GM23338 (cell line): ENCODE results near the gene RBFOX1. TPM values are rescaled to one million over a fixed set of nuclear protein-coding genes. Genes with fewer than 3 reads are reported as not detected.

Experiments
- ATAC-seq: fragments of 200-7000 bp; cut with Tn5 transposase; 3 replicates; pipeline ENCODE4 v1.9.1; 2020
- DNase-seq: peaks from one replicate; pipeline ENCODE4 v3.0.0-alpha.2; 2015; ENCODE audit warnings: low spot score
- H2AFZ ChIP-seq: fragments of 200-600 bp; sonication (generic); 2 replicates; pipeline ENCODE4 v1.8.0; 2016; ENCODE audit warnings: antibody characterized with exemption, mild to moderate bottlenecking, moderate library complexity
- H3F3A ChIP-seq: fragments of 200-600 bp; sonication (generic); replicated peaks from 2 replicates; pipeline ENCODE4 v1.8.0; 2017; ENCODE audit warnings: antibody characterized with exemption, mixed run types, low read depth
- H3K27ac ChIP-seq: fragments of 200-600 bp; sonication (generic); 2 replicates; pipeline ENCODE4 v1.6.1; 2016; ENCODE audit warnings: low read depth
- H3K27me3 ChIP-seq: fragments of 200-600 bp; sonication (generic); 2 replicates; pipeline ENCODE4 v1.8.0; 2016; ENCODE audit warnings: mild to moderate bottlenecking, mixed run types, moderate library complexity; ENCODE audit not compliant: insufficient read depth
- H3K36me3 ChIP-seq: fragments of 200-600 bp; sonication (generic); 2 replicates; pipeline ENCODE4 v1.8.0; 2016; ENCODE audit warnings: mild to moderate bottlenecking; ENCODE audit not compliant: insufficient read depth
- H3K4me1 ChIP-seq: fragments of 200-600 bp; sonication (generic); 2 replicates; pipeline ENCODE4 v1.8.0; 2016; ENCODE audit warnings: mild to moderate bottlenecking, moderate library complexity; ENCODE audit not compliant: insufficient read depth
- H3K4me2 ChIP-seq: fragments of 200-600 bp; sonication (generic); 2 replicates; pipeline ENCODE4 v1.7.1; 2017; ENCODE audit warnings: mixed run types
- H3K4me3 ChIP-seq: fragments of 200-600 bp; sonication (generic); 2 replicates; pipeline ENCODE4 v1.6.1; 2016; ENCODE audit warnings: mixed run types
- H3K79me2 ChIP-seq: fragments of 200-600 bp; sonication (generic); replicated peaks from 2 replicates; pipeline ENCODE4 v1.8.0; 2017; ENCODE audit warnings: mild to moderate bottlenecking; ENCODE audit not compliant: insufficient read depth
- H3K9me2 ChIP-seq: fragments of 200-600 bp; sonication (generic); 2 replicates; pipeline ENCODE4 v1.8.0; 2017; ENCODE audit not compliant: insufficient read depth
- H4K20me1 ChIP-seq: fragments of 200-600 bp; sonication (generic); replicated peaks from 2 replicates; pipeline ENCODE4 v1.8.0; 2017; ENCODE audit warnings: mild to moderate bottlenecking; ENCODE audit not compliant: insufficient read depth
- H3K27ac Mint-ChIP-seq: 2 replicates; pipeline ENCODE4 v1.8.0; 2020; ENCODE audit warnings: inconsistent platforms, mild to moderate bottlenecking, moderate library complexity, mixed read lengths
- H3K27me3 Mint-ChIP-seq: 3 replicates; pipeline ENCODE4 v1.8.0; 2022; ENCODE audit warnings: low read depth, mild to moderate bottlenecking, moderate library complexity, mixed read lengths, inconsistent platforms; ENCODE audit not compliant: insufficient read depth, poor library complexity
- H3K36me3 Mint-ChIP-seq: 3 replicates; pipeline ENCODE4 v1.8.0; 2021; ENCODE audit warnings: low read depth, mild to moderate bottlenecking, inconsistent platforms, moderate library complexity, mixed read lengths
- H3K4me1 Mint-ChIP-seq: 3 replicates; pipeline ENCODE4 v1.8.0; 2020; ENCODE audit warnings: mild to moderate bottlenecking, inconsistent platforms, mixed read lengths
- H3K4me3 Mint-ChIP-seq: 3 replicates; pipeline ENCODE4 v1.8.0; 2021; ENCODE audit warnings: moderate library complexity, mild to moderate bottlenecking, inconsistent platforms, mixed read lengths
- H3K9me3 Mint-ChIP-seq: 3 replicates; pipeline ENCODE4 v1.8.0; 2020; ENCODE audit warnings: moderate library complexity, mild to moderate bottlenecking, inconsistent platforms, mixed read lengths
- CREB1 ChIP-seq: fragments of 250-450 bp; sonication (Bioruptor Pico); IDR thresholded peaks from 2 replicates; pipeline ENCODE4 v1.5.0; 2020; ENCODE audit warnings: low read depth, mild to moderate bottlenecking, moderate library complexity
- CTCF ChIP-seq, 2 experiments: fragments of 200-600 bp in 1 of 2; sonication (generic) in 1 of 2; conservative IDR thresholded peaks; 2 replicates each; pipeline versions ENCODE4 v1.5.1 to v1.6.1; 2016 to 2017; ENCODE audit warnings: antibody characterized with exemption in 2 of 2, low read depth in 2 of 2, mild to moderate bottlenecking in 2 of 2, moderate library complexity in 1 of 2
- ETS1 ChIP-seq: IDR thresholded peaks from 2 replicates; pipeline ENCODE4 v1.6.1; 2016; ENCODE audit warnings: antibody characterized with exemption
- EZH2 ChIP-seq: fragments of 200-600 bp; sonication (generic); IDR thresholded peaks from one replicate; pipeline ENCODE4 v1.8.0; 2017; ENCODE audit warnings: antibody characterized with exemption, mild to moderate bottlenecking, low read depth; ENCODE audit not compliant: unreplicated experiment
- EZH2phosphoT487 ChIP-seq: fragments of 200-600 bp; sonication (generic); IDR thresholded peaks from one replicate; pipeline ENCODE4 v1.8.1; 2018; ENCODE audit warnings: antibody characterized with exemption; ENCODE audit not compliant: unreplicated experiment
- JUNB ChIP-seq: IDR thresholded peaks from one replicate; pipeline ENCODE4 v1.6.1; 2016; ENCODE audit warnings: antibody characterized with exemption; ENCODE audit not compliant: unreplicated experiment
- NANOG ChIP-seq: IDR thresholded peaks from 2 replicates; pipeline ENCODE4 v1.6.1; 2016; ENCODE audit warnings: antibody characterized with exemption, borderline replicate concordance
- POLR2AphosphoS5 ChIP-seq: IDR thresholded peaks from 2 replicates; pipeline ENCODE4 v1.6.1; 2016; ENCODE audit warnings: antibody characterized with exemption, low read depth
- ZNF114 ChIP-seq: fragments of 250-450 bp; sonication (Bioruptor Pico); IDR thresholded peaks from 2 replicates; pipeline ENCODE4 v1.5.0; 2020; ENCODE audit warnings: mild to moderate bottlenecking, moderate library complexity
- ZNF331 ChIP-seq: fragments of 250-450 bp; sonication (Bioruptor Pico); IDR thresholded peaks from 2 replicates; pipeline ENCODE4 v1.5.0; 2020; ENCODE audit warnings: low read depth, mild to moderate bottlenecking, moderate library complexity
- ZNF462 ChIP-seq: fragments of 250-450 bp; sonication (Bioruptor Pico); IDR thresholded peaks from 2 replicates; pipeline ENCODE4 v1.5.0; 2020; ENCODE audit warnings: mild to moderate bottlenecking, moderate library complexity
- polyA plus RNA-seq: library from polyadenylated mRNA; unstranded; fragments of >200 nt; fragmentation: Nextera tagmentation; extraction: Ambion mirVana; gene quantifications from 2 replicates; pipeline ENCODE4 v1.2.1, GENCODE V29; 2016
- total RNA-seq: library from RNA; depleted of rRNA; stranded (reverse); fragments of >200 nt; shearing (Covaris generic); gene quantifications from 2 replicates; pipeline ENCODE4 v1.2.3, GENCODE V29; 2014

Gene RBFOX1
- total and polyA plus RNA-seq, 2 experiments from 2014 or later: 2.5 to 3.6 TPM

GRCh38 chr16:7504844-7505243, 172.2 kb downstream of the RBFOX1 start (continued):
- TF ChIP-seq CTCF (conservative IDR thresholded peaks at IDR 0.05; ENCODE audit: low read depth in 2 of 2): no peak
- TF ChIP-seq EZH2: no peak
- no peak for TF ChIP-seq JUNB

GRCh38 chr16:7505495-7505894, 172.8 kb downstream of the RBFOX1 start:
- H3K36me3 Mint-ChIP-seq: no peaks in the 10 kb centered on the region
- no peak overlapping the region for H3K4me2 ChIP-seq
- H3K79me2 ChIP-seq: no peaks in the 10 kb centered on the region
- no peak overlapping the region for H3K4me3 ChIP-seq
- H3K27me3 ChIP-seq: no peaks in the 10 kb centered on the region
- no peaks in the 10 kb centered on the region for H3K9me2 ChIP-seq
- ATAC-seq (no peak), DNase-seq (no peak)
- no peaks in the 10 kb centered on the region for H3K9me3 Mint-ChIP-seq
- H2AFZ ChIP-seq: no peak overlapping the region
- no peaks in the 10 kb centered on the region for H3K36me3 ChIP-seq
- no peaks in the 10 kb centered on the region for H4K20me1 ChIP-seq
- peaks cover 23% of the 10 kb centered on the region for H3K4me1 Mint-ChIP-seq
- no peaks in the 10 kb centered on the region for H3F3A ChIP-seq
- no peak overlapping the region for H3K4me3 Mint-ChIP-seq
- no peak overlapping the region for H3K27ac Mint-ChIP-seq
- H3K27ac ChIP-seq: no peak overlapping the region
- TF ChIP-seq EZH2: no peak
- no peak for TF ChIP-seq ZNF331 (CRISPR knock-in tag)
- TF ChIP-seq ZNF114 (CRISPR knock-in tag): no peak
- no peak for TF ChIP-seq CREB1
- TF ChIP-seq ZNF462 (CRISPR knock-in tag): no peak
- TF ChIP-seq NANOG: no peak
- TF ChIP-seq EZH2phosphoT487: no peak
- TF ChIP-seq POLR2AphosphoS5: no peak
- no peak for TF ChIP-seq ETS1
- H3K4me1 ChIP-seq: peaks cover 3% of the 10 kb centered on the region; the same call in 1 of the 2 replicates
- no peaks in the 10 kb centered on the region for H3K27me3 Mint-ChIP-seq
